GM13976 (cell line): ENCODE data around the gene PRKCH.

Source experiments
- DNase-seq: peaks from one replicate; pipeline ENCODE4 v3.0.0; 2012; ENCODE audit warnings: low spot score
- CTCF ChIP-seq: IDR thresholded peaks from 2 replicates; pipeline ENCODE4 v1.5.1; 2012; ENCODE audit warnings: borderline replicate concordance, mild to moderate bottlenecking; ENCODE audit not compliant: insufficient read depth; ENCODE audit errors: extremely low read depth, missing control alignments, control extremely low read depth
- in situ Hi-C: fragments of 300-500 bp; cut with MboI; formaldehyde crosslinking; loops from one replicate; pipeline ENCODE4 v1.12.0; 2022; ENCODE audit warnings: low sequenced_read_pairs, mixed read lengths, inconsistent platforms; ENCODE audit not compliant: unreplicated experiment

The PRKCH gene

GRCh38 chr14:61387076-61387475 is 65.7 kb downstream of the PRKCH start:
- no peak for TF ChIP-seq CTCF
- in situ Hi-C loops, result no loop called here

GRCh38 chr14:61388173-61388975 is 67.0 kb downstream of the PRKCH start:
- peak; percentile 65 for DNase-seq
- TF ChIP-seq CTCF, result no peak
- in situ Hi-C loops, result no loop called here

More at GRCh38 chr14:61387076-61387475, 65.7 kb downstream of the PRKCH start:
- no peak for DNase-seq

GRCh38 chr14:61388976-61389576 is 67.7 kb downstream of the PRKCH start:
- no peak for DNase-seq
- no peak for TF ChIP-seq CTCF
- in situ Hi-C loops, result no loop called here

- no peak for DNase-seq
- TF ChIP-seq CTCF, result no peak
- in situ Hi-C loops, result no loop called here
These were observed 69.7 kb downstream of the PRKCH start for GRCh38 chr14:61391119-61391518.

GRCh38 chr14:61392297-61392696 is 70.9 kb downstream of the PRKCH start:
- in situ Hi-C loops, result no loop called here
- no peak for TF ChIP-seq CTCF
- no peak for DNase-seq

GRCh38 chr14:61394542-61394941 is 73.2 kb downstream of the PRKCH start:
- in situ Hi-C loops, result no loop called here
- TF ChIP-seq CTCF, result no peak
- no peak for DNase-seq
